T follicular helper cell (primary cell): ENCODE measurements around the gene CXorf49B.
"Not testable (repeated sequence)": the region's sequence is repeated elsewhere in the genome, so short reads cannot be mapped to it uniquely, and the experiment has no call there.

ENCODE experiments used
- DNase-seq: peaks from one replicate; pipeline ENCODE4 v3.0.0-alpha.2; 2020; ENCODE audit warnings: low read depth
- total RNA-seq, 2 experiments: gene quantifications; one replicate each; lab custom pipeline; 2026; lab: John Stamatoyannopoulos, UW

CXorf49B gene
- 0 reads per million in 2 experiments for total RNA-seq

DNA sequence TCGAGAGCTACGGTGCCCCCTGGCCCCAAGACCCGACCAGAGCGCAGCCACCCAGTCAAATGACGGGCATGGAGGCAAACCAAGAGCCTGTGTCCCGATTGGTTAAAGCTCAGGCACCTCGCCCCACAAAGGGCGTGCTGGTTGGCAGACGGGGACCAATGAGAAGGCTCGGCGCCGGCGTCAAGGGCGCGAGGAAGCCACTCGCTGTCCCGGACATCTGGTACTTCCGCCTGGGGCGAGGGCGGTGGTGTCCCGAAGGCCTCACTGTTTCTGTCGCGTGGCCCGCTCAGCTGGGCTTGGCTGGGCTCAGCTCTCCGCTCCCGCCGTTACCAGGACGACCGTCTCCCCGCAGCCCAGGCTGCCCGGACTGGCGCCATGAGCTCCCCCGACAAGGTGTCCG, at the start of gene CXorf49B:
TSS of gene CXorf49B (plus strand) at position 301 of the 400 bp plus-strand sequence. CDS start at position 376, 75 bp downstream.
- DNase-seq, result not testable (repeated sequence)

DNA sequence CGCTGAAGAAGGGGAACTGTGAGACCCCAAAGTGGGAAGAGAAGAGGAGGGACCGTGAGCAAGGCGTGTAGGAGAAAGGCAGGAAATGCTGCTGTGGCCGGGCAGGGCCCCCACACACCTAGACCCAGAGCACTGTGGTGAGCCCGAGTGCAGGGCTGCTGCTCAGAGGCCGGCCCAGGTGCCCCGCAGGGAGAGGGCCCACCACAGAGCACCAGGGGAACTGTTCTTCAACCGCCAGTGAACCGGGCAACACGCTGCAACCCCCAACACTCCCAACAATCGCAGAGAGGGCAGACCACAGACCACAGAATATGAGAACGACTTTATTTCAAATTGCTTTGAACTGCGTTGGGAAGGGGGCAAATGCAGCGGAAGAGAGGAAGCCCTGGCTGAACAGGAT, 49.1 kb upstream of the CXorf49B start:
- DNase-seq, result not testable (repeated sequence)

DNA sequence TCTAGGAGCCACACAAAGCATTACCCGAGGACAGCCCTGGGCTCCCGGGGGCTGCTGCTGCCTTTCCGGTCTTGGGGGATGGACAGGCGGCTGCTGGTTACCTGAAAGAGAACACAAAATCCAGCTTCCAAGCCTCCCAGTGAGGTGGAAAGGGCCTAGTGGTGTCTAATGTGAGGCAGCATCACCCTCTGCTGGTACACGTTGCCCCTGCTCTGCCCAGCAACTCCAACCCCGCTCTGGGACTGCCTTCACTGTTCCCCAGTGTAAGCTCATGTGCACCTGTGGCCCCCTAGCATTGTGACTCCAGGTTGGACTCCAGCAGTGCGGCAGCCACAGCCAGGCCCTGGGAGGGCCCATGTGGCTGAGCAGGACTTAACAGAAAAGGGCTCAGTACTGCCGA, 47.6 kb upstream of the CXorf49B start:
- not testable (repeated sequence) for DNase-seq

DNA sequence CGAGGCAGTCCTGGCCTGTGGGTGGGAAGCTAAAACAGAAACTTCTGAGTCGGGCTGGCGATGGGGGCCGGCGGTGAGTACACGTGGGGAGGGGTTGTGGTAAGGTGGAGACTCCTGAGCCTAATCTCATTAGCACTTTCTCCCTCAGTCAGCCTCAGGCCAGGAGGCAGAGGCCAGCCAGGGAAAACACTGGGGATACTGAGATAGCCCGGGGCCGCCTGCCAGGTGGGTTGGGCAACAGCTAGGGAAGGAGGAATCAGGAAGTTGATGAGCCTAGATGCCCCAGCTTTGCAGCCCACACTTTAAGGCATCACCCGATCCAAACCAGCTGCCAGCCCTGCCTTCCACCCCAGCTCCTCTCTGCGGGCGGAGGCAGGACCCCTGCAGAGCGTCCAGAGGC, 46.8 kb upstream of the CXorf49B start:
- DNase-seq, result not testable (repeated sequence)

DNA sequence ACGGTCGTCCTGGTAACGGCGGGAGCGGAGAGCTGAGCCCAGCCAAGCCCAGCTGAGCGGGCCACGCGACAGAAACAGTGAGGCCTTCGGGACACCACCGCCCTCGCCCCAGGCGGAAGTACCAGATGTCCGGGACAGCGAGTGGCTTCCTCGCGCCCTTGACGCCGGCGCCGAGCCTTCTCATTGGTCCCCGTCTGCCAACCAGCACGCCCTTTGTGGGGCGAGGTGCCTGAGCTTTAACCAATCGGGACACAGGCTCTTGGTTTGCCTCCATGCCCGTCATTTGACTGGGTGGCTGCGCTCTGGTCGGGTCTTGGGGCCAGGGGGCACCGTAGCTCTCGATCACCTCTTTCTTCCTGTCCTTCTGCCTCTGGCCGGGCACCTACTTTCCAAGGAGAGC, 45.0 kb upstream of the CXorf49B start, which contains the start of gene CXorf49:
TSS of gene CXorf49 (minus strand) at position 101 of the 400 bp plus-strand sequence. CDS start 134 bp downstream, outside the sequence.
- DNase-seq, result not testable (repeated sequence)

DNA sequence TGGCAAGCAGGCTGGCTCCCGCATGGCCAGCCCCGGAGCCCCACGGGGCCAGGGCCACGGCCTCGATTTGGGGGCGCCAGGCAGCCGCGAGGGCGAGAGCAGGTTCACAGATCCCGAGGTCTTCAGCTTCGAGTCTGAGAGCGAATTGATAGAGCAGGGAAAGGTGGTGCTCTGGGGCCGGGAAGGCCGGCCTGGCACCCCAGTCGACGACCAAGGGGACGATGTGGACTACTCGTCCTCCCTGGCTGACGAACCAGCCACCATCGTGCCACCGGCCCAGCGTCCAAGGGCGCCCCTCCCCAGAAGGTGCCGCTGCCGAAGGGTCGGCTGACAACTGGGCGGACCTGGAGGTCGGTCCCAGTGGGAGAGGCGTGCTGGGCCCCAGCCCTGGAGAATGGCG, 44.0 kb upstream of the CXorf49B start:
- DNase-seq, result not testable (repeated sequence)

DNA sequence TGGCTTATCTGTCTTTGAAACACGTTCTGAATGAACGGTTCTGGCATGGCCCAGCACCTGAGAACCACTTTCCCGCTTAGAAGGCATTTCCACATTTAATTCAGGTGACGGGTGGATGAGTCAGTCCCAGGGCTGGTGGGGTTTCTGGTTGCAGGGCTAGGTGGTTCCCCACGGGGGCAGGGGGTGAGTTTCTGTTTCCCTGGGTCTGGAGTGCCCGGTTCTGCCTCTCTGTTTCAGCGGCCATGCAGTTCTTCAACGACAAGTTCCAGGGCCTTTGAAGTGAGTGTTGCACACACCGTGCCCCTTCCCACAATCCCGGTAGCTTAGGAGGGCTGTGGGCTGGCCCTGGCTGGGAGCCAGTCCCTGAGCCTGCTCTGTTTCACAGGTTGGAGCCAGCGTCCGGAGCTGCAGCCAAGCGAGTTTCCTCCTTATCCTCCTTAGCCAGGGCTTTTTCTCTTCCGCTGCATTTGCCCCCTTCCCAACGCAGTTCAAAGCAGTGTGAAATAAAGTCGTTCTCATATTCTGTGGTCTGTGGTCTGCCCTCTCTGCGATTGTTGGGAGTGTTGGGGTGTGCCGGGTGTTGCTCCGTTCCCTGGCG, 42.8 kb upstream of the CXorf49B start:
- not testable (repeated sequence) for DNase-seq

DNA sequence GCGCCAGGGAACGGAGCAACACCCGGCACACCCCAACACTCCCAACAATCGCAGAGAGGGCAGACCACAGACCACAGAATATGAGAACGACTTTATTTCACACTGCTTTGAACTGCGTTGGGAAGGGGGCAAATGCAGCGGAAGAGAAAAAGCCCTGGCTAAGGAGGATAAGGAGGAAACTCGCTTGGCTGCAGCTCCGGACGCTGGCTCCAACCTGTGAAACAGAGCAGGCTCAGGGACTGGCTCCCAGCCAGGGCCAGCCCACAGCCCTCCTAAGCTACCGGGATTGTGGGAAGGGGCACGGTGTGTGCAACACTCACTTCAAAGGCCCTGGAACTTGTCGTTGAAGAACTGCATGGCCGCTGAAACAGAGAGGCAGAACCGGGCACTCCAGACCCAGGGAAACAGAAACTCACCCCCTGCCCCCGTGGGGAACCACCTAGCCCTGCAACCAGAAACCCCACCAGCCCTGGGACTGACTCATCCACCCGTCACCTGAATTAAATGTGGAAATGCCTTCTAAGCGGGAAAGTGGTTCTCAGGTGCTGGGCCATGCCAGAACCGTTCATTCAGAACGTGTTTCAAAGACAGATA, 2.4 kb upstream of the CXorf49B start:
- DNase-seq, result not testable (repeated sequence)

DNA sequence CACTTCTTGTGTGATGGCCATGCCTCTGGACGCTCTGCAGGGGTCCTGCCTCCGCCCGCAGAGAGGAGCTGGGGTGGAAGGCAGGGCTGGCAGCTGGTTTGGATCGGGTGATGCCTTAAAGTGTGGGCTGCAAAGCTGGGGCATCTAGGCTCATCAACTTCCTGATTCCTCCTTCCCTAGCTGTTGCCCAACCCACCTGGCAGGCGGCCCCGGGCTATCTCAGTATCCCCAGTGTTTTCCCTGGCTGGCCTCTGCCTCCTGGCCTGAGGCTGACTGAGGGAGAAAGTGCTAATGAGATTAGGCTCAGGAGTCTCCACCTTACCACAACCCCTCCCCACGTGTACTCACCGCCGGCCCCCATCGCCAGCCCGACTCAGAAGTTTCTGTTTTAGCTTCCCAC, 1.7 kb downstream of the CXorf49B start:
- DNase-seq, result not testable (repeated sequence)

DNA sequence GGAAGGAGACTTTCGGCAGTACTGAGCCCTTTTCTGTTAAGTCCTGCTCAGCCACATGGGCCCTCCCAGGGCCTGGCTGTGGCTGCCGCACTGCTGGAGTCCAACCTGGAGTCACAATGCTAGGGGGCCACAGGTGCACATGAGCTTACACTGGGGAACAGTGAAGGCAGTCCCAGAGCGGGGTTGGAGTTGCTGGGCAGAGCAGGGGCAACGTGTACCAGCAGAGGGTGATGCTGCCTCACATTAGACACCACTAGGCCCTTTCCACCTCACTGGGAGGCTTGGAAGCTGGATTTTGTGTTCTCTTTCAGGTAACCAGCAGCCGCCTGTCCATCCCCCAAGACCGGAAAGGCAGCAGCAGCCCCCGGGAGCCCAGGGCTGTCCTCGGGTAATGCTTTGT, 2.5 kb downstream of the CXorf49B start:
- not testable (repeated sequence) for DNase-seq

DNA sequence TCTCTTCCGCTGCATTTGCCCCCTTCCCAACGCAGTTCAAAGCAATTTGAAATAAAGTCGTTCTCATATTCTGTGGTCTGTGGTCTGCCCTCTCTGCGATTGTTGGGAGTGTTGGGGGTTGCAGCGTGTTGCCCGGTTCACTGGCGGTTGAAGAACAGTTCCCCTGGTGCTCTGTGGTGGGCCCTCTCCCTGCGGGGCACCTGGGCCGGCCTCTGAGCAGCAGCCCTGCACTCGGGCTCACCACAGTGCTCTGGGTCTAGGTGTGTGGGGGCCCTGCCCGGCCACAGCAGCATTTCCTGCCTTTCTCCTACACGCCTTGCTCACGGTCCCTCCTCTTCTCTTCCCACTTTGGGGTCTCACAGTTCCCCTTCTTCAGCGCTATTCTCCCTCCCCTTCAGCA, 4.0 kb downstream of the CXorf49B start:
- not testable (repeated sequence) for DNase-seq

DNA sequence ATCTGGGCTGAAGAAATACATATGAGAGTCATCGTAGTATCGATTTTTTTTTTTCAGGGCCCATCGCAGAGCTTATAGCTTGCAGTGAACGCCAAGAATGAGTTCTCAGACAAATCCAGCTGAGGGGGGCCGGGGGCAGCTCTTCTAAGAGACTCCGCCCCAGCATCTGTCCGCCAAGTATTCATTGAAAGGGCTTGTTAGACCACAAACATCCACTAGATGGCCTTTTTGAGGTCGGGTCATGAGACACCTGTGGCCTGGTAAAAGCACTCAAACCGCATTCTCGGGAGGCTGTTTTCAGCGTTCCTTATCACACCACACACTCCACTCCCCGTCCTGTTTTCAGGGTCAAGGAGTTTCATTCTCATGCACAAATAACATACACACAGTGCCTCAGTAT, 15.2 kb downstream of the CXorf49B start:
- not testable (repeated sequence) for DNase-seq

DNA sequence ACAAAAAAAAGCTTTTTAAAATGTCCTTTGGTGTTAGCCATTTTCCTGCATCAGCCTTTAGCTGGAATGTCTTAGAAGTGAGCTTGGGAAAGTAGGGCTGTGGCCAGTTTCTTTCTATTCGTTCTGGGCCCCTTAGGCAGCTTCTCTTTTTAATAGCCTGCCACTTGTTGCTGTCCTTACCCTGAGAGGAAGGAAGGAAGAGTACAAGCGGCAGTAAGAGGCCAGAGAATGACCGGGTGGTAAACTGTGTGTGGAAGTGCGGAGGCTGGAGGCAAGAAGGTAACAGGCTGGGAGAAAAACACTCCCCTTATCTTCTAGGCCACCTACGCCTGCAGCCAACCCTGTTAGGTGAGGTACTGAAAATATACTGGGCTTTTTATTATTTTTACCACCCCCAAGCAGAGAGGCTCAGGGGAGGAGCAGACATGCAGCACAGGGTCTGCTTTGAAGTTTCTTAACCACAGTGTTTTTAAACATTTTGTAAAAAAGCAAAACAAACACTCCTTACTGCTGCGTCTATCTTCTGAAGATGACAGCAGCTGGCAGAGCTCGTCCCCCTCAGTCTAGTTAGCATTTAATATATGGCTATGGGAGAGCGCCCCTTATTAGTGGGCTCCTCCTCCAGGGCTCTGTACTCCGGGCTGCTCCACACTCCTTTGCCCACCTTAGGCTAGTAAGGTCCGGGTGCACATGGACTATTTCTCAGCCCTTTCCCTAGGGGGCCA, 19.2 kb downstream of the CXorf49B start:
- DNase-seq, result not testable (repeated sequence)

DNA sequence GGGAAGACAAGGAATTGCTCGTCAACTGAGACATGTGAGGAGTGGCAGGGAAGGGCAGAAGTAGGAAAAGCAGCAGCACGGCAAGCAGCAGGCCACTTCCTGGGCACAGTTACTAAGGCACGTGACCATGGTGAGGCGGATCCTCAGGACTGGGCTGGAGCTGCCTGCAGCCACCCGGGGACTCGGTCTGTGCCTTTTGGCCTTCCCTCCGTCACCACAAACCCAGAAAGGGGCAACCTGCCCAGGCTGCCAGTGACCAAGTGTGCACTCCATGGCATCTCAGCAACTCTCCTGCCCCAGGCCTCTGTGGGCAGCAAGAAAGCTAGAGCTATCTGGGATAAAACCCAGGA, 19.8 kb downstream of the CXorf49B start:
- DNase-seq, result not testable (repeated sequence)

DNA sequence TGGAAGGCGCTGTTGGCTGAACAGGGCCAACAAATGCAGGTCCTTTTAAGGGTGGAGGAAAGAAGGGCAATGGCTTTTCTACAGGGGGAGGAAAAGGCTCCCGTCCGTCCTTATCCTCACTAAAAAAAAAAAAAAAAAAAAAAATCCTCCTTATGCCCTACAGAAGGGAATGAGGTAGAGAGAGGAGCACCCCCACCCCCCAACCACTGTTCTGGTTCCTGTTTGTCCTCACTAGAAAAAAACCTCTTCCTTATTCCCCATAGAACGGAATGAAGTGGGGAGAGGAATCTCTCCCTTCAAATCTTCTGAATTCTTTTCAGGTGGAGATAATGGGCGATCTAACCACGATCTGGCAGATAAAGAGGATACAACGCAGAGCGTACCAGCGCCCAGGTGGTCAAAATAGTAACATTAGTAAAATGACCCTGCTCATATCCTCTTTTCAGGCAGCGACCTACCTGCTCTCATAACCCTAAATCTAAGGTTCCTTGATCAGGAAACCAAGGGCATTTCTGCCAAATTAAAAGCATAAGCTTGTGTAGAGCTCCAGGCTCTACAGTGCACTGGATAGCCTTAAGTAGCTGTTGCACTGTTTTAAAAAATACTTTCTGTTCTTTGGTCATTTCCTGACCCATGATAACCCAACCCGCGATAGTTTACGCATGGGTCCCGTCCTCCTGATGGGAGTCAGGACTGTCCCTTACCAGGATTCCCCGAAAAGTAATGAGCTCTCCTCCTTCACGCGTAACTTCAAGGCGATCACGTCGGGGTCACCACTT, 20.6 kb downstream of the CXorf49B start:
- not testable (repeated sequence) for DNase-seq

DNA sequence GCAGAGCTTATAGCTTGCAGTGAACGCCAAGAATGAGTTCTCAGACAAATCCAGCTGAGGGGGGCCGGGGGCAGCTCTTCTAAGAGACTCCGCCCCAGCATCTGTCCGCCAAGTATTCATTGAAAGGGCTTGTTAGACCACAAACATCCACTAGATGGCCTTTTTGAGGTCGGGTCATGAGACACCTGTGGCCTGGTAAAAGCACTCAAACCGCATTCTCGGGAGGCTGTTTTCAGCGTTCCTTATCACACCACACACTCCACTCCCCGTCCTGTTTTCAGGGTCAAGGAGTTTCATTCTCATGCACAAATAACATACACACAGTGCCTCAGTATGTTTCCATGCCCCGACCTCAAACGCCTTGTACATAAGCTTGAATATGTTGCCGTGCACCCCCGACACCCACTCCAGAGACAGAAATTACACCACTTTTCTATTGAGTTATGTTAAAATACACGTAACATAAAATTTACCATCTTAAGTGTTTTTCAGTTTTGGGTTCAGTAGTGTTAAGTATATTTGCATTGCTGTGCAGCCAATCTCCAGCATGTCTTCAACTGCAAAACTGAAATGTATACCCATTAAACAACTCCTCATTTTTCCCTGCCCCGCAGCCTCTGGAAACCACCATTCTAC, 21.3 kb downstream of the CXorf49B start:
- DNase-seq, result not testable (repeated sequence)

DNA sequence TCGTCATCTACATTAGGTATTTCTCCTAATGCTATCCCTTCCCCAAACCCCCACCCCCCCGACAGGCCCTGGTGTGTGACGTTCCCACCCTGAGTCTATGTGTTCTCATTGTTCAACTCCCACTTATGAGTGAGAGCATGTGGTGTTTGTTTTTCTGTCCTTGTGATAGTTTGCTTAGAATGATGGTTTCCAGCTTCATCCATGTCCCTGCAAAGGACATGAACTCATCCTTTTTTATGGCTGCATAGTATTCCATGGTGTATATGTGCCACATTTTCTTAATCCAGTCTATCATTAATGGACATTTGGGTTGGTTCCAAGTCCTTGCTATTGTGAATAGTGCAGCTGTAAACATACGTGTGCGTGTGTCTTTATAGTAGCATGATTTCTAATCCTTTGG, 43.3 kb downstream of the CXorf49B start:
- not testable (repeated sequence) for DNase-seq

DNA sequence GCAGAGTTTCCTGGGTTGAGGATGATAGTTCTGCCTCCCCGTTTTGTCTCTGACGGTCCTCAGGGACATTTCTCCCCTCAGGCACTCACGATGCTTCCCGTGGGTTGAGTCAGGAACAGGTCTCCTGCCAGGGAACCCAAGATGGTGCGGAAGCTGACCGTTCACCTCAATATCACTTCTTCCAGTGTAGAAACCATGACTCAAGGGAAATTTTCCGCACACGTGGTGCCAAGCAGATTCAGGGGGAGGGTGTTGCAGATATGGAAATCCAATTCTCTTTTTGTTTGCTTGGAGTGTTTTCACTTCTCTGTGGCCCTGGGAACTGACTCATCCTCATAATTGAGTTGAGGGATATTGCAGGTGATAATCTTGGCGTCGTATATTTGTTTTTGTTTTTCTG, 46.7 kb downstream of the CXorf49B start:
- DNase-seq, result no peak

DNA sequence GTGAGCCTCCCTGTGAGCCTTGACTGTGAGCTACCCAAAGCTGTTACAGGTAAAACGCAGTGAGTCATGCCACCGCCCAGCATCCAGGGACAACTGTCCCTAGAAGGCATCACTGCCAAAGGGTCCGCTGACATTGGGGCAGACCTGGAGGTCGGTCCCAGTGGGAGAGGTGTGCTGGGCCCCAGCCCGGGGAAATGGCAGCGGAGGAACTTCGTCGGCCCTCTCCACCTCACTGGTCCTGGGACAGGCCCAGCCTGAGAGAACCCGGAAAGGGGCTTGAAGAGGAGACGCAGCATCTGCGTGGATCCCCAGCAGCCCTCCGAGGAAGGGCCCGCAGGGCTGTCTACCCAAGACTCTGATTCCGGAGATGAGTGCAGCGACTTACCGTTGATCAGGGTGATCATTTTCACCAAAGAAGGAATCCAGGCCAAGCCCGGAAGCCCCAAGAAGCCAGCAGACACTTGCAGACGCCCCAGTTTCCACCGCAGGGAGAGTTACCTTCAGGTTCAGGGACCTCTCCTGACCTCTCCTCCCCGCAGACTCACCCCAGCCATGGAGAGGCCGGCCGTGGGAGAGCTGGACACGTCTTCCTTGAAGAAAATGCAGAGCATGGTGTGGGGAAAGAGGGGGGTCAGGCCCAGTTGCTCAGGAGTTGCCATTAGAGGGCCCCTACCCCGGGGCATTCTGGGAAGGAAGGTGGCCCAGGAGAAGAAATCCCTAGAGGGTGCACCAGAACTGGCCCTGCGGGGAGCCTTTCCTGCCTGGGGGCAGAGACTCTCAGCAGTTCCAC, 51.2 kb downstream of the CXorf49B start:
- no peak for DNase-seq

DNA sequence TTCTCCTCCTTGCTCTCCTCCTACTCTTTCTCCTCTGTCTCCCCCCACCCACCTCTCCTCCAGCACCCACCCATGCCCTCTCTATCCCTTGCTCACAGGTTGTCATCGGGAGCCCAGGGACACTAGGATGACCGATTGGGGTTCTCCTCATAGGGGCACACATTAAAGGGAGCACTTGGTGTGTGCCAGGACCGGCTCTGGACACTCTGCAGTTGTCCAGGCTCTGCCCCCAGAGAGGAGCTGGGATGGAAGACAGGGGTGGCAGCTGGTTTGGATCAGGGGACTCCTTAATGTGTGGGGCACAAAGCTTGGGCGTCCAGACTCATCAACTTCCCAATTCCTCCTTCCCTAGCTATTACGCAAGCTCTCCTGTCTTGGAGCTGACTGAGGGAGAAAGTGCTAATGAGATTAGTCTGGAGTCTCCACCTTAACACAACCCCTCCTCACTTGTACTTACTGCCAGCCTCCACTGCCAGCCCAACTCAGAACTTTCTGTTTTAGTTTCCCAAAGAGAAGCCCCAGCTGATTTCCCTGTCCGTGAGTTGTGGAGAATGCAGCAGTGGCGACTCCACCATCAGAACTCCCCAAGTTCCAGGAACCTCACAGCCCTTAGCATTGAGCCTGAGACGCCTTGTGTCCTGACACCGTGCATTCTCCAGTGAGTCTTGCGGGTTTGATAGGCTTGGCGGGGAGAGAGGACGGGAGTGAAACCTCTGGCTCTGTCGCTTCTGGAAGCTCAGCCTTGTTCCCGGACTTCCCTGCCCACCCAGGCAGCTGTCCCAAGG, 52.2 kb downstream of the CXorf49B start:
- DNase-seq, result no peak
